Measurements from ENCODE around the gene MAN1B1. TPM values are rescaled to one million over a fixed set of nuclear protein-coding genes. Genes with fewer than 3 reads are reported as not detected.

The MAN1B1 gene
- total and polyA plus RNA-seq, 2 of the 8 experiments (the other 6 are each of a cell fraction or from before 2014, with no cell fraction given), result 33.7 to 36.3 TPM

GRCh38 chr9:137126786-137127185, 40.0 kb downstream of the MAN1B1 start (continued):
- TF ChIP-seq NANOG (IDR thresholded peaks at IDR 0.05; ENCODE audit: insufficient read depth, low read depth, low read length, poor library complexity, severe bottlenecking) (no peak), ZNF274 (IDR thresholded peaks at IDR 0.05; ENCODE audit: borderline replicate concordance, extremely low read depth, low read length) (no peak), JUN (IDR thresholded peaks at IDR 0.05; ENCODE audit: low read depth, low read length) (no peak)
